H9 (cell line): ENCODE measurements around the gene BBS10. TPM values are rescaled to one million over a fixed set of nuclear protein-coding genes. Genes with fewer than 3 reads are reported as not detected.

Experiments
- DNase-seq: peaks from one replicate; pipeline ENCODE4 v3.0.0-alpha.2; 2017
- H2AFZ ChIP-seq: one replicate; pipeline ENCODE4 v1.6.1; 2013; ENCODE audit warnings: mild to moderate bottlenecking, low read length, control low read depth, moderate library complexity
- H2AK5ac ChIP-seq: 2 replicates; pipeline ENCODE4 v1.6.1; 2013; ENCODE audit warnings: low read length, control low read depth, mixed read lengths; ENCODE audit not compliant: insufficient read length
- H2BK120ac ChIP-seq: one replicate; pipeline ENCODE4 v1.6.1; 2013; ENCODE audit warnings: low read depth, mild to moderate bottlenecking, low read length, control low read depth, inconsistent platforms; ENCODE audit not compliant: poor library complexity, severe bottlenecking
- H2BK12ac ChIP-seq: 2 replicates; pipeline ENCODE4 v1.6.1; 2013; ENCODE audit warnings: low read length, control low read depth, mixed read lengths, low read depth; ENCODE audit not compliant: insufficient read length
- H2BK15ac ChIP-seq: 2 replicates; pipeline ENCODE4 v1.6.1; 2013; ENCODE audit warnings: low read depth, low read length, control low read depth
- H2BK20ac ChIP-seq: one replicate; pipeline ENCODE4 v1.6.1; 2013; ENCODE audit warnings: low read depth, mild to moderate bottlenecking, low read length, control low read depth, inconsistent platforms; ENCODE audit not compliant: poor library complexity, severe bottlenecking
- H2BK5ac ChIP-seq: 2 replicates; pipeline ENCODE4 v1.6.1; 2013; ENCODE audit warnings: low read length, control low read depth, mixed read lengths; ENCODE audit not compliant: insufficient read length
- H3K14ac ChIP-seq: 2 replicates; pipeline ENCODE4 v1.6.1; 2013; ENCODE audit warnings: low read length, control low read depth; ENCODE audit not compliant: insufficient read depth
- H3K18ac ChIP-seq: 2 replicates; pipeline ENCODE4 v1.6.1; 2013; ENCODE audit warnings: low read depth, mild to moderate bottlenecking, mixed read lengths, low read length, control low read depth; ENCODE audit not compliant: insufficient read length
- H3K23ac ChIP-seq: 2 replicates; pipeline ENCODE4 v1.6.1; 2013; ENCODE audit warnings: low read length, control low read depth, mixed read lengths, low read depth; ENCODE audit not compliant: insufficient read length
- H3K23me2 ChIP-seq: 2 replicates; pipeline ENCODE4 v1.6.1; 2013; ENCODE audit warnings: low read depth, mild to moderate bottlenecking, mixed read lengths, low read length, control low read depth; ENCODE audit not compliant: insufficient read length, poor library complexity, severe bottlenecking
- H3K27ac ChIP-seq: 2 replicates; pipeline ENCODE4 v1.5.1; 2013; ENCODE audit warnings: low read length, control low read depth, mixed read lengths, low read depth; ENCODE audit not compliant: insufficient read length
- H3K27me3 ChIP-seq: 2 replicates; pipeline ENCODE4 v1.6.1; 2013; ENCODE audit warnings: low read length, control low read depth, inconsistent platforms; ENCODE audit not compliant: insufficient read depth
- H3K4ac ChIP-seq: 2 replicates; pipeline ENCODE4 v1.6.1; 2013; ENCODE audit warnings: low read depth, mild to moderate bottlenecking, control low read depth, inconsistent platforms, low read length, moderate library complexity
- H3K4me1 ChIP-seq: 2 replicates; pipeline ENCODE4 v1.6.1; 2013; ENCODE audit warnings: low read length, control low read depth, inconsistent platforms; ENCODE audit not compliant: insufficient read depth
- H3K4me2 ChIP-seq: 2 replicates; pipeline ENCODE4 v1.6.1; 2013; ENCODE audit warnings: low read length, control low read depth, mixed read lengths; ENCODE audit not compliant: insufficient read length, insufficient read depth
- H3K56ac ChIP-seq: 2 replicates; pipeline ENCODE4 v1.6.1; 2013; ENCODE audit warnings: low read depth, mild to moderate bottlenecking, mixed read lengths, low read length, control low read depth; ENCODE audit not compliant: insufficient read length
- H3K79me1 ChIP-seq: 2 replicates; pipeline ENCODE4 v1.6.1; 2013; ENCODE audit warnings: low read depth, mild to moderate bottlenecking, moderate library complexity, low read length, control low read depth, inconsistent platforms; ENCODE audit not compliant: insufficient read depth, poor library complexity, severe bottlenecking
- H3K79me2 ChIP-seq: 2 replicates; pipeline ENCODE4 v1.6.1; 2013; ENCODE audit warnings: low read length, control low read depth, inconsistent platforms; ENCODE audit not compliant: insufficient read depth
- H3K9ac ChIP-seq: 2 replicates; pipeline ENCODE4 v1.6.1; 2013; ENCODE audit warnings: low read length, control low read depth, mixed read lengths; ENCODE audit not compliant: insufficient read length; ENCODE audit errors: extremely low read depth
- H3K9me3 ChIP-seq: one replicate; pipeline ENCODE4 v1.6.1; 2013; ENCODE audit warnings: low read depth, low read length, inconsistent platforms; ENCODE audit not compliant: control insufficient read depth
- H3T11ph ChIP-seq: one replicate; pipeline ENCODE4 v1.6.1; 2013; ENCODE audit warnings: mild to moderate bottlenecking, low read length, control low read depth, inconsistent platforms
- H4K20me1 ChIP-seq: one replicate; pipeline ENCODE4 v1.6.1; 2013; ENCODE audit not compliant: control insufficient read depth, insufficient read length, insufficient read depth
- H4K5ac ChIP-seq: 2 replicates; pipeline ENCODE4 v1.6.1; 2013; ENCODE audit warnings: low read depth, mild to moderate bottlenecking, mixed read lengths, low read length, control low read depth; ENCODE audit not compliant: insufficient read length
- H4K8ac ChIP-seq: replicated peaks from 2 replicates; pipeline ENCODE4 v1.6.1; 2013; ENCODE audit warnings: low read length, control low read depth, mixed read lengths, low read depth; ENCODE audit not compliant: insufficient read length
- H4K91ac ChIP-seq: 2 replicates; pipeline ENCODE4 v1.6.1; 2013; ENCODE audit warnings: low read depth, mild to moderate bottlenecking, moderate library complexity, mixed read lengths, low read length, control low read depth; ENCODE audit not compliant: insufficient read length
- H3K27ac Mint-ChIP-seq, 3 experiments: 2 replicates in 2 of 3; 3 replicates in 1 of 3; pipeline ENCODE4 v1.8.0; 2020 to 2021; ENCODE audit warnings: mixed read lengths in 3 of 3, mild to moderate bottlenecking in 1 of 3, moderate library complexity in 1 of 3
- H3K27me3 Mint-ChIP-seq: 2 replicates; pipeline ENCODE4 v1.8.0; 2021; ENCODE audit warnings: low read depth, mild to moderate bottlenecking, moderate library complexity, mixed read lengths
- H3K36me3 Mint-ChIP-seq, 3 experiments: 2 replicates in 2 of 3; 3 replicates in 1 of 3; pipeline ENCODE4 v1.8.0; 2020 to 2021; ENCODE audit warnings: low read depth in 3 of 3, mixed read lengths in 3 of 3; ENCODE audit not compliant: insufficient read depth in 1 of 3
- H3K4me1 Mint-ChIP-seq, 2 experiments: 2 replicates each; pipeline ENCODE4 v1.8.0; 2020; ENCODE audit warnings: mixed read lengths in 2 of 2
- H3K4me3 Mint-ChIP-seq, 2 experiments: 2 replicates in 1 of 2; 3 replicates in 1 of 2; pipeline ENCODE4 v1.8.0; 2020 to 2021; ENCODE audit warnings: mild to moderate bottlenecking in 2 of 2, mixed read lengths in 2 of 2, moderate library complexity in 1 of 2
- H3K9me3 Mint-ChIP-seq, 2 experiments: 2 replicates in 1 of 2; 3 replicates in 1 of 2; pipeline ENCODE4 v1.8.0; 2020; ENCODE audit warnings: mild to moderate bottlenecking in 2 of 2, mixed read lengths in 2 of 2, moderate library complexity in 1 of 2
- CTCF ChIP-seq: fragments of 200-600 bp; sonication (generic); conservative IDR thresholded peaks from 3 replicates; pipeline ENCODE4 v1.8.0; 2021; ENCODE audit warnings: antibody characterized with exemption, mild to moderate bottlenecking
- WGBS: extraction: QIAGEN DNeasy Blood & Tissue Kit; methylation state at CpG from one replicate; pipeline ENCODE4 v1.1.7; 2013; ENCODE audit warnings: missing lambda C conversion rate, low lambda C conversion rate, mixed read lengths; ENCODE audit not compliant: insufficient read length; ENCODE audit errors: extremely low coverage; 5-methylcytosine and 5-hydroxymethylcytosine counted together
- total RNA-seq: library from RNA; stranded (reverse); gene quantifications from 2 replicates; pipeline ENCODE4 v1.2.1, GENCODE V29; 2021

The BBS10 gene
- total RNA-seq, 1 experiment from 2014 or later: 6.6 TPM

GRCh38 chr12:76391461-76391860 lies 43.2 kb upstream of the BBS10 start:
- Histone ChIP-seq H3K14ac (no peak overlapping the region), H2BK20ac (no peak overlapping the region), H2BK12ac (no peak overlapping the region), H2BK120ac (no peak overlapping the region), H3K23me2 (no peaks in the 10 kb centered on the region), H3K27ac (no peak overlapping the region), H2AFZ (no peak overlapping the region), H3K23ac (no peak overlapping the region), H3K9me3 (no peaks in the 10 kb centered on the region), H3K9ac (no peak overlapping the region), H2BK15ac (no peak overlapping the region), H2BK5ac (no peak overlapping the region), H4K8ac (no peak overlapping the region), H4K91ac (no peak overlapping the region), H3K79me1 (no peaks in the 10 kb centered on the region), H2AK5ac (no peak overlapping the region), H3K4ac (no peak overlapping the region), H3K4me1 (no peaks in the 10 kb centered on the region), H4K5ac (no peak overlapping the region), H3K56ac (no peak overlapping the region), H3K27me3 (no peaks in the 10 kb centered on the region), H3T11ph (no peak overlapping the region), H3K4me2 (no peak overlapping the region), H4K20me1 (no peaks in the 10 kb centered on the region), H3K18ac (no peak overlapping the region), H3K79me2 (no peaks in the 10 kb centered on the region)
- H3K27ac Mint-ChIP-seq: no peak overlapping the region
- no peaks in the 10 kb centered on the region for H3K4me1 Mint-ChIP-seq
- no peaks in the 10 kb centered on the region for H3K27me3 Mint-ChIP-seq
- no peak for DNase-seq
- WGBS: no CpG with 5 or more reads among the region's 1 CpG
- H3K4me3 Mint-ChIP-seq: no peak overlapping the region
- TF ChIP-seq CTCF: no peak
- H3K36me3 Mint-ChIP-seq: peaks cover 4 to 22% (median 5%) of the 10 kb centered on the region in 3 experiments; a peak in 4 of 7 replicates
- no peaks in the 10 kb centered on the region for H3K9me3 Mint-ChIP-seq
